Left kidney (tissue), 2 donors: ENCODE data around the gene C5orf15. TPM values are rescaled to one million over a fixed set of nuclear protein-coding genes. Genes with fewer than 3 reads are reported as not detected.
"Not testable (repeated sequence)": the region's sequence is repeated elsewhere in the genome, so short reads cannot be mapped to it uniquely, and the experiment has no call there.

Source experiments
- DNase-seq: peaks from one replicate; pipeline ENCODE4 v3.0.0-alpha.2; 2013
- polyA plus RNA-seq: library from polyadenylated mRNA; unstranded; fragments of 120-200 nt; gene quantifications from one replicate; pipeline ENCODE4 v1.2.1, GENCODE V29; 2013; ENCODE audit not compliant: insufficient read length

C5orf15 gene
- polyA plus RNA-seq, 1 donor = 131 TPM

DNA sequence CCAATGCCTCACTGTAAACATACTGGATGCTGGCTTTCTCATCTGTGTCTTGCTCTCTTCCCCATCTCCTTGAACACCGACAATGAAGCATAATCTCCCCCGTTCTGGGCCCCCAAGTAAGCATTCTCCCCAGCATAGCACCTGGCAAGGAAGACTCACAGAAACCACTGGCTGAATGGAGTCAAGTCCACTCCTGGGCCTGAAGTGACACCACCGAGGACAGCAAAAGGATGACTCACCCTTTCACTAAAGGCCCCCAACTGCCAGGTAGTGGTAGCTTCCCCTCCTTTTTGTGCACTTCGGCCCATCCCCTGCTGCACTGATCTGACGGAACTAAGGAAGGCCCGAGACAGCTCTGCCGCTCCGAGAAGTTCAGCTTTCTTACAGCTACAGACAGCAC lies 26.9 kb upstream of the C5orf15 start:
- DNase-seq = no peak

DNA sequence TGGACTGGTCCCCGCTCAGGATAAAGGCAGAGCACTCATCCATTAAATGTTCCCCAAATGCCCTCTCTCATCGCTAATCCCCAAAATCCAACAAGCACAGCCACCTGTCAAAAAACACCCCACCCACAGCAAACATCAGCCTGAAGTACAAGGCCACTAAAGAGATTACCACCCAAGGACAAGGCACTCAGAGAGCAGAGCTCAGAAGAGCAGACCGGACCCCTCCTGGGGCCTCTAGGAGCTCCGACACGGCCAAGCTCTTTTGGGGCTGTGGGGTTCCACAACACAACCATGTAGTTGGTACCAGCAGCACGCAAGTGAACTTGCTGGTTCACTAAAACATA lies 26.5 kb upstream of the C5orf15 start:
- no peak for DNase-seq

DNA sequence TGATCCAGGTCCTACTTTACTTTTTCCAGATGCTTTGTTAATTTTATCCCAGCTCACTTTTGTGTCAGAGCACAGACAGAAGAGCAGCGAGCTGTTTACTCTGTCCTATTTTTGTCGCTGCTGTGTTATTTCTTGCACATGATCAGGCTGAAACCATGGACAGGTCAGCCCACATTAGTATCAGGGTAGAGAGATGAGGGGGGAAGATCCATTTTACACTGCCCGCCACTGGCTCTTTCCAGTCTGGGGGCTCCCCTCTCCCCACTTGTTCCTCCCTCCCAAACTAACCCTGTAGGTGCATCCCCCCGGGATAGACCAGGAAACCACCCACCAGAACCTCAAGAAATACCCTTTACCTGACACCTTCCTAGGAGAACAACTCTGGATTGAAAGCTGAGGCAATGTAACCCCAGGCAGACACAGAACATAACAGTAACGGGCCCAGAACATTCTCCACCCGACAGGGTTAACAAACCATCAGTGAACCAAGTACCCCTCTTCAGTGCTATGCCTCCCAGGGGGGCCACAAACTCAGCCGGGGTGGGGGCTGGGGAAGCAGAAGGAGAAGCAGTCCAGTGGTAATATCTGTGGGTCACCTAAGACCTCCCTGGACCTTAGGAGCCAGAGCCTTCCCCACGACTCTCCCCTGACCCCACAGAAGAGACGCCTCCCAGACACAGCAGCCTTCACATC lies 26.0 kb upstream of the C5orf15 start:
- DNase-seq = no peak

DNA sequence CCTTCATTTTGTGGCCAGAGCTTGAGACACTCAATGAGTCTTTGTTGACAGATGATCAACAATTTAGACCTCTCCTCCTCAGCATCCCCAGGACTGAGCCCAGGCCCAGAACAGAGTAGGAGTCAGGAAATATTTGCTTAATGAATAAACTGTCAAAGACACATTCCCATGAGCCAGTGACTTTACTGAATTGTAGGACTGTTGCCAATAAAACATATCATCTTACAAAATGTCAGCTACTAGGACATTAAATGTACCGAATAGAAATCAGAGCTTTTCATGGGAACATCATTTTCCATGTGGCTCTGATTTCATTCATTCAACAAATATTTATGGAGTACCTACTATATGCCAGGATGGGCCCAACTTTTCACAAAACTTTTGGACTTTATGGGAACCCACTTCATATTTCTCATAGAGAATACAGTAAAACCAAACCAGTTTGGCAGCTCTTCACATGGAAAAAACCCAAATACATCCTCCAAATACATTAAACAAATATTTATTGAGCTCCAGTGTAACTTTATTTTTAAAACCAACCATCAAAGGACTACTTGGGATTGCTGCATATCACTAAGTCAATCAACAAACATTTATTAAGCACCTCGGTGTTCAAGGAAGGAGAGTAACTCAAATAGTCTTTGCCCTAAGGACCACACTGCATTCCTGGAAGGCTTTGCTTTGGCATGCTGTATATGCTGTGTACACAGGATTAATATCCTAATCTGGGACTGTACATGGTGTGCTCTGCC lies 24.9 kb upstream of the C5orf15 start:
- DNase-seq = no peak

DNA sequence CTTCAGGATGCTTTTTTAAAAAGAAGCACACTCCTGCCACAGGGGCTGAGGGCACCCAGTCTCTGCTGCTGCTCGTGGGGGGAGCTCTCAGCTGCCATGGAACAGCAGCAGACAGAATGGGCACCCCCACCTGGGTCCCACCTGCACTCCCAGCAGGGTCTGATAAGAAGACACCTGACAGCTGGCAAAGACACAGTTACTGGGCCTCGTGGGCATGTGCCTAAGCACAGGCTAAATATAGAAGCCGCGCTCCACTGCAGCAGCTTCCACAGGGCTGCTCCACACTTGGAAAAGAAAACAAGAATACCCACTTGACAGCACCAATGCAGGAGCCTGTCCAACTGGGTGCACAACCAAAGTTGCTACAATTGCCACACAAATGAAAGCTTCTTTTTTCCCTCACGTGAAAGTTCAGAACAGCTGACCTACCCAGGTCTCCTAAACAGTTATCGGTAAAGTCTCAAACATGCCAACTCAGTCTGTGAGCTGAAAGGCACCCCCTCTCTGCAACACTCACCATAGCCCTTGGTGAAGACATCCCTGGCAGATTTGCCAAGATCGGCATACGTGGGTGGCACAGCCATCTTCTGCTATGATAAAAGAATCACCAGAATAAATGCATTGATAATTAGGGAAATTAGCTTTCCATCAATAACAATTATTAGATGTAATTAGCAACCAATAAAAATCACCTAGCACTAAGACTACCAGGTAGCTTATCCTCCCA lies 24.2 kb upstream of the C5orf15 start:
- DNase-seq = no peak

DNA sequence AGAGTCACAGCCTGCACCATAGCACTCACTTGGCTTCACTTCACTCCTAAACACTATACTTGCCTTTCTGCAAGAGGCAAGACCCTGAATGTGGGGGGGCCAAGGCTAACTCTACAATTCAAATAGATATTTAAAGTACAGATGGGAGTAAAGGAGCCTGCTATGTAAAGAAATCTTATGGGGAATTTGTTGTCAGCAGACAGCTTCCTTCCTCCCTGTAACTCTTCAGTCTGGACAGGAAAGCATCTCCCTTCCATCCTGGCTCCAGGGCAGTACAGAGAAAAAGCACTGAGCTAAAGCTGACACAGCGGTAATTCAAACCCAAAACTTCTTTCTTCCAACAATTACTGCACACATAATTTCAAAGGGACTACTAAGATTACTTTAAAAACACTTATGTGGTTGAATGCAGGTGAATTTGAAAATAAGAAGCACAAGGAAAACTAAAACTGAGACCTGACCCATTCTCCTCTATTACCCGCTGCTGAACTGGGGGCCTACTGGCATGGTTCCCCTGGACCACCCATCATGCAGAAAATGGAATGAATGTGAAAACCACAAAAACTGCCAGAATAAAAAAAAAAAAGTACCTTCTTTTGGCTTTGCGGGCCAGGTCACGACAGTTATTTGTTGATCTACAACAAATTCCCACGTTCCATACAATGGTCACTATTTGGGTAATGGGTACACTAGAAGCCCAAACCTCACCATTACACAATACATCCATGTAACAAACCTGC lies 22.9 kb upstream of the C5orf15 start:
- no peak for DNase-seq

DNA sequence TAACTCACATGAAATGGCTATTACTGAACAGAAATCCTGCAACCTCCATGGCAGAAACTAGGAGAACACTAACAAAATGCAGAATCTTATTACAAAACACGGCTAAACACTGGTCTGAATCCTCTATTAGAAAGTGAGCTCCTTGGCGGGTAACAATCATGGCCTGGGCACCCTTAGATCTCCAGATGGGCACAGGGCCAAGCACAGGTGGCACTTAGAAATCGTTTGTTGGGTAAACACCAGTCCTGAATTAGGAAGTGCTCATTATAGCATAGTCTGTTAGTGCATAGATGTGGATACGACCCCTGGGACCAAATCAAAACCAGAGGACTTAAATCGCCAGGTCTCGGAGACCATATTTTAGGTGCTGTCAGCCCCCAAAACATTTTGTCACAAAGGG lies 22.0 kb upstream of the C5orf15 start:
- DNase-seq = no peak

DNA sequence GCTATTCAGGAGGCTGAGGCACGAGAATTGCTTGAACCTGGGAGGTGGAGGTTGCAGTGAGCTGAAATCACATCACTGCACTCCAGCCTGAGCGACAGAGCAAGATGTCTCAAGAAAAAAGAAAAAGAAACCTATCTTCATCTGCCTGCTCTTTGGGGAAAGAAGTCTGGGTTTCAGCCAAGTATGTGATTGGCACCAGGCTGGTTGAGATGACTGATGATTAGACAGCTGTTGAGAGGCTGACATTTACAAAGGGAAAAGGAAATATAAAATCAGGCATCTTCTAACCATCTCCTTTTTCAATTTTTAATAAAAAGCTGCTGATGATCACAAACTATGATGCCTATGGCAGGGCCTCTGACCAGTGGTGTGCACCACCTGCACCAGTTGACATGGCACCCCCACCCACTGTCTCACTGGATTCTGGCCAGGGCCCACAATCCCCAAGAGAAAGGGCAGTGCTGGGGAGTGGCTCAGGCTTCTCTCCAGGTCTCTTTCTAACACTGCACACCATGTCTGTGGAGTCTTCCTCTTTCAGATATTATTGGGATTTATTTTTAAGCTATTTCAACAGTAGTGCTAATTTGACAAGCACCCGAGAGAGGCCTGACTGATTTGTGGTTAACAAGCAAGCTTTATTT lies 17.2 kb upstream of the C5orf15 start:
- DNase-seq = no peak

DNA sequence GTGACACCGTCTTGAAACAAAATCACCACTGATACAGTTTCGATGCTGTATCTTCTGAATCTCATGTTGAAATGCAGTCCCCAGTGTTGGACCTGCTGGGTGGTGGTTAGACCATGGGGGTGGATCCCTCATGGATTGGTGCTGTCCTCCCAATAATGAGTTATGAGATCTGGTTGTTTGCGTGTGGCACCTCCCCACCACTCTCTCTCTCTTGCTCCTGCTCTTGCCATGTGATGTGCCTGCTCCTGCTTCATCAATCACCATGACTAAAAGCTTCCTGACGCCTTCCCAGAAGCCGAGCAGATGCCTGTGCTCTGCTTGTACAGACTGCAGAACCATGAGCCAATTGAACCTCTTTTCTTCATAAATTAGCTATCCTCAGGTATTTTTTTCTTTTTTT lies 15.2 kb upstream of the C5orf15 start:
- no peak for DNase-seq

DNA sequence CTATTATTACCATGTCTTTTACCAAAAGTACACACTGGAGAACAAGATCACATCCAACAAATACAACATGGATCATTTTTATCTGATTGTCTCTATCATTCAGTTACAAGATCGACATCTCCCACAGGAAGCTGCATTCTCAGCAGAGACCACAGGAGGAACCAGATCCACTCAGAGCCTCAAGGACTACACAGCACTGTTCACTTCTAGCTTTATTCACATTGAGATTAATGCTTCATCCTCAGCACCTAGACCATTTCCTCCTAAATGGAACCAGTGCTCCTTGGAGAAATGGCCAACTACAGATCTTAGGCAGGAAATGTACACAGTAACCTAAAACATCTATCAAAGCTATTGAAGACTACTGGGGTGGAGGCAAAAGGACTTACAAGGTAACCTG lies 13.3 kb upstream of the C5orf15 start:
- no peak for DNase-seq

DNA sequence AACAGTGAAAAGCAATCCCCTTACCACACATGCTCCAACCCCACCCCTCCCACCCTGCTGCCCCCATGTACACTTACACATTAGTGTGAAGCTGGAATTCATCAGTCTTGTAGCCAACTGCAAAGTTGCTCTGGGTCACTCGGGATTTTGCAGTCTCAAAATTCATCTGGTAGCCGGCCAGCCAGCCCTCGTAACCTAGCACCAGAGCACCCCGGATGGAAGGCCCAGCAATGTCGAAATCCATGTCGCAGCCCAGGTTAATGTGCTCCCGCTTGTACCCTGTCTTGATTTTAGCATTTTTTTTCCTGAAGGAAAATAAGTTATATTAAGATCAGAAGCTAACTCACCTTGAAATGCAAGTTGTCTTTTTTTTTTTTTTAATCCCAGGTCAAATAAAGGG lies 12.2 kb upstream of the C5orf15 start:
- no peak for DNase-seq

DNA sequence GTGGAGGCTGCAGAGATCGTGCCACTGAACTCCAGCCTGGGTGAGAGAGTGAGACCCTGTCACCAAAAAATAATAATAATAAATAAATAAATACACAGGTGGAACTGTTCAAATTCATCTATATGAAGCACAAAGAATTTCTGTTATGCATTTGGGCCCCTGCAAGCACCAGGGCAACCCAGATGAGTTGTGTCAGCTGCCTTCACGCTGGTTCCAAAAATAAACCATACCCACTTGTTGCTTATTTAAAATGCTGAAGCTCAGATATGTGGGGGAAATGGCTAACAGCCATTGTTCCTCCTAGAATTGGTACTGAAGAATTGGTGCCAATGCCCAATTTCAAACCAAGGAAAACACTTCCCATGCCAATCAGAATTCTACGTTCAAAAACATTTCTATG lies 10.5 kb upstream of the C5orf15 start:
- no peak for DNase-seq

DNA sequence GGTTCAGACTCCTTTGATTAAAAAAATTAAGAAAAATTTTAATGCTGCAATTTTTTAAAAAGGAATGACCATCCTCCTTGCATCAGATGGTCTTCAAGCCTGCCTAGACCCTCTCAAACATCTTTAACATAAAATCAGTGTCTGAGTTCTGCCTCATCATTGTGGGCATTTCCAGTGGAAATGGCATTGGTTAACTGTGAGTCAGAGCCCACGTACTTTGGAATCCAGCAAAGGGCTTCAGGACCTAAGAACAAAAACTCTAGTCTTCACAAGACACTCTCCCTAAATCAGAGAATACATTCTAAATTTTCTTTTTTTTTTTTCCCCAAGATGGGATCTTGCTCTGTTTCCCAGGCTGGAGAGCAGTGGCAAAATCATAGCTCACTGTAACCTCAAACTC lies 9.4 kb upstream of the C5orf15 start:
- DNase-seq = no peak

DNA sequence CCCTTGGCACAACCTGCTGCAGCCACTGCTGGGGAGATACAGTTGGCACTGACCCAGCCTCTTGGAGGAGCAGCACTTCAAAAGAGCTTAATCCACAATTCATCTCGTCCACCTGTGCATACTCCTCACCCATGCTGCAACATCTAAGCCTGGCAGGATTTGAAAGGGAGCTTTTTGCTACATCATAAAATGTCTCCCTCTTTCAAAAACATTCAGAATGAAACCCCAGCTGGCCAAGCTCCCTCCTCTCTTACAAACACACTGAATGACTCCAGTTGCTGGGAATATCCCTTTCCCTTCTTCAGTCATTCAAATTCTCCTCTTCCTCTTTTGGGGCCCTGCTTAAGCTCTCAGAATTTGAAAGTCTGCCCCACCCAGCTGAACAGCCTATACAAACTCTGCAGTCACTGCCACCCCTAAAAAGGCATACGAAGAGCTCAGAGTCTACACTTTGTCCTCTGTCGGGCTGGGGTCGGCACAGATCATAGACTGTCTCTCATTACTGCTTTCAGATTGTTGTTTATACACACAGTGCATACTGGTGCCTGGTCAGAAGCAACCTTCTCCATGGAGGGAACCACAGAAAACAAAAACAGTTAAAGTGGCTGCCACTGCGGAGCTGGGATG lies 8.8 kb upstream of the C5orf15 start:
- DNase-seq = no peak

DNA sequence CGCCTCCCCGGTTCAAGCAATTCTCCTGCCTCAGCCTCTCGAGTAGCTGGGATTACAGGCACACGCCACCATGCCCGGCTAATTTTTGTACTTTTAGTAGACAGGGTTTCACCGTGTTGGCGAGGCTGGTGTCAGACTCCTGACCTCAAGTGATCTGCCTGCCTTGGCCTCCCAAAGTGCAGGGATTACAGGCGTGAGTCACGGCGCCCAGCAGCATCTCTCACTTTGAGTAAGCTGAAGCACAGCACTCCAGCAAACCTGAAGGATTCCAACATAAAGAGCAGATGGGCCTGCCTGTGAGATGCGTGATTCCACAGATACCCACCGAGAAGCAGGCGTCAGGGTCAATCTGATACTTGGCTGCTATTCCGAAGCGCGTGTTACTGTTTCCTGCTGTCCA lies 7.1 kb upstream of the C5orf15 start:
- DNase-seq = not testable (repeated sequence)

DNA sequence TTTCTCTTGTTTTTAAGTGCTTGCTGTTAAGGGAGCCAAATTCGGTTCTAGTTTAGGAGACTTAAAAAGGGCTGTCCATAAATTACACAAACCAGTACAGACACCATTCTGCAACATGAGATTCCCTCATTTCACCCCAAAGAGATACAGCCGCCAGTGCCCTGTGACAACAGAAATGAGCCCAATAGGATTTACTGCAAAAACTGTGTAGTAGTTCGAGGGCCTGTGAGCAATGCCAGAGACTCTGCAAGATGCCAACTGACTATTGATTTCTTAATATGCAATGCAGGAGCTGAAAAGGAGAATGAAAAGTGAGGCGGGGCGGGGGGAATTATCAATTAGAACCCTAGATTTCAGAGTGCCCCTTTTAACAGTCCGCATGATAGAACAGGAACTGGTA lies 5.7 kb upstream of the C5orf15 start:
- DNase-seq = no peak

DNA sequence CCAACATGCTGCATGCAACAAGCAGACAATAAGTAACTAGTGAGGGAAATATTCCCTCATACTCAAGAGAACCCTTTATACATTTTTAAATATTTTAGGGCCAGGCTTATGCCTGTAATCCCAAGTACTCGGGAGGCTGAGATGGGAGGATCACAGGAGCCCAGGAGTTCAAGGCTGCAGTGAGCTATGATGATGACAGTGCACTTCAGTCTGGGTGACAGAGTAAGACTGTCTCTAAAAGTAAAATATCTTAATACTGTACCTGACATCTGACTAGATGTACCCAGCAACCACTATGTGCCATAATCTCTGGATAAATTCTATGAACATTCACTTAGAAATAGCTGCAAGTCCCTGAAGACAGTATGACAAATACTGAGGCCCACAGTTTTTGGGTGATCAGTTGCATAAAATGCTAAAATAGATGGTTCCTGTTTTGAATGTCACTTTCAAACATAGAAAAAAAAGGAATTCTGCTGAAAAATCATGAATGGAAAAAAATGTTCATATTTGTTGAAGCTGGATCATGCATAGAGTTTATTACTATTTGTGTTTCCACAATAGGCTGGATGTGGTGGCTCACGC lies 2.0 kb upstream of the C5orf15 start:
- DNase-seq = no peak

DNA sequence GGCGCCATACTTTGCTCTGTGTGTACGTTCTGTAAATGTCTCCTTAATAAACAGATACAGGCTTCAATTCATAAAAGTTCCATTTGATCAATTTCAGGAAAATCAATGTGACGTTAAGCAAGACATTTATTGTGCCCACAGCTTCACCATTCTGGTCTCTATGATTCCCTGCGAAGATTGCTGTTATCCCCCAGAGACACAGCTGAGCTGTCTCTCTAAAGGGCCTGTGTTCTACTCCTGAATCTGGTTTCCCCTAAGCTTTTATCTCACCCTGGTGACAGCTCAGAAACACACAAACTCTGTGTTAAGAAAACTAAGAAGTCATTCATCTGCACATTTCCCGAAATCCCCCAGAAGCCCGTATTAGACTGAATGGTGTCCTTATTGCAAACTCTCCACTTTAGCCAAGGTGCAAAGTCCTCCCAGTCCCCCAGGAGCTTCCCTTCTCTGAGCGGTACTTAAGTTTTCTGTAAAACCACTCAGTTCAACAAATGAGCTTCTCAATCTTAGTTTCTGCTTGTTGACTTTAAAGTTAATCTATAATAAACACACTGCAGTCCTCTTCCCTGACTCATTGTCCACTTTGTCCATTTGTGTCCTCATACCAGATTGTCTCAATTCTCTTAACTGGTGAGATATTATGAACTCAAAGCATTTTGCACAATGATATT lies 1.4 kb upstream of the C5orf15 start:
- no peak for DNase-seq

DNA sequence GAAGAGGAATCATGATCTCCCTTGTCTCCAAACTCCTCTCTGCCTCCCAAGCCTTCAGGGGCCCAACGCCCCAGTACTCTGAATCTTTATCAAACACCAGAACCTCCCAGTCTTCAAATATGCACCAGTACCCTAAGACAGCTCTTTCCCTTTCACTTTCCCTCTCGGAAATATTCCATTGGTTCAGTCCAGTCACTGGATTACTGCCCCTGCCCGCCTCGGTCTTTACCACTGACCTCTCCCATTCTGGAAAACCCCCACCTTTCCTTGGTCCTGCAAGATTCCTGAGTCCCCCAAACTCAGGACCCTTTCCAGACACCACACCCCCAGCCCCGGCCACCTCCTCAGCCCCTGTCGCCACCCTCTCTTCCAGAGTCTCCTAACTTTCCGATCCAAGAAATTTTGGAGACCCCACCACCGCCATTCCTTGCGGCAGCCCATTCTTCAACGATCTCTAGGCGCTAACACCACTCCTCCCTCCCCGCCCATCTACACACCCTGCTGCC lies 674 bp downstream of the C5orf15 start:
- no peak for DNase-seq

DNA sequence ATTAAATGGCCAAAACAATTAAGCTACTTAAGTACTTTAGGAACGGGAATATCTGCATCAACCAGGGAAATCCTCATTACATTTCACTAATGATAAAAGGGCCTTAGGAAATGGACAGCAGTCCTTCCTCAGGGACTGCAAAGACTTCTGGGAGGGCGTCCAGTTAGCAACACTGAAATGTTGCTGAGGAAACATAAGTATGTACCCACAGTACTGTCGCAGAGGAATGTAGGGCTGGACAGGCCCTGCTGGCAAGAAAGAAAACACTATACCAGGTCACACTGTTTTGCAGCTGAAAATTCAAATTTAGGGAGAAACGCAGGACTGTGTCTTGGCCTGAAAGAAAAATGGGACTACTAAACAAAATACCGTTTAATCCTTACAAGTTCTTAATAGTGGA lies 1.3 kb downstream of the C5orf15 start:
- no peak for DNase-seq

DNA sequence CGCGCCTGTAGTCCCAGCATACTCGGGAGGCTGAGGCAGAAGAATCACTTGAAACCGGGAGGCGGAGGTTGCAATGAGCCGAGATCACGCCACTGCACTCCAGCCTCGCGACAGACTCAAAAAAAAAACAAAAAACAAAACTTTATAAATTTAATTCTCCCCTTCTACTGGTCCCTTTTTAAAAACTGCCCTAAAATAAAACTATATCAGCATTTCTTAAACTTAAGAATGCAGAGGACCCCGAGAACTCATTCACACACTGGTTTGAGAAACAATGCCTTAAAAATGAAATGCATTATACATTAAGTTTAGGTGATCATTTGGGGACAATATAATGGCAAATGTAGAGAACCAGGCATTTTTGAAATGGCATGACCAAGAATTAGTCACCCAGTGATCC lies 2.3 kb downstream of the C5orf15 start:
- no peak for DNase-seq
